Measurements from ENCODE around the gene FAM163A.

FAM163A gene

GRCh38 chr1:179753061-179753460 is 10.0 kb downstream of the FAM163A start:
- no peak for DNase-seq

- DNase-seq = no peak
Measured at GRCh38 chr1:179754041-179754624, 11.0 kb downstream of the FAM163A start.

- DNase-seq = no peak
Measured at GRCh38 chr1:179757933-179758332, 14.8 kb downstream of the FAM163A start.

- DNase-seq = no peak
Measured at GRCh38 chr1:179760521-179760920, 17.4 kb downstream of the FAM163A start.

GRCh38 chr1:179761296-179761695 is 18.2 kb downstream of the FAM163A start:
- DNase-seq = no peak

- DNase-seq = no peak
Measured at GRCh38 chr1:179761846-179762640, 19.0 kb downstream of the FAM163A start.

GRCh38 chr1:179767177-179767581 is 24.1 kb downstream of the FAM163A start:
- DNase-seq = no peak

- no peak for DNase-seq
Measured at GRCh38 chr1:179767996-179768395, 24.9 kb downstream of the FAM163A start.

GRCh38 chr1:179770887-179771502 is 27.9 kb downstream of the FAM163A start:
- DNase-seq = no peak

- DNase-seq = no peak
Measured at GRCh38 chr1:179773264-179773663, 30.2 kb downstream of the FAM163A start.

- DNase-seq = no peak
Measured at GRCh38 chr1:179774000-179774399, 30.9 kb downstream of the FAM163A start.

- DNase-seq = no peak
Measured at GRCh38 chr1:179774566-179774965, 31.5 kb downstream of the FAM163A start.

- DNase-seq = no peak
Measured at GRCh38 chr1:179775009-179775408, 31.9 kb downstream of the FAM163A start.

GRCh38 chr1:179776831-179777230 is 33.7 kb downstream of the FAM163A start:
- DNase-seq = no peak

- no peak for DNase-seq
Measured at GRCh38 chr1:179777731-179778130, 34.6 kb downstream of the FAM163A start.

- DNase-seq = no peak
Measured at GRCh38 chr1:179779645-179780272, 36.7 kb downstream of the FAM163A start.

- DNase-seq = no peak
Measured at GRCh38 chr1:179781962-179782361, 38.9 kb downstream of the FAM163A start.

- DNase-seq = no peak
Measured at GRCh38 chr1:179785031-179785431, 41.9 kb downstream of the FAM163A start.

GRCh38 chr1:179785728-179786127 is 42.6 kb downstream of the FAM163A start:
- no peak for DNase-seq

GRCh38 chr1:179786815-179787685 is 44.0 kb downstream of the FAM163A start:
- no peak for DNase-seq

- no peak for DNase-seq
Measured at GRCh38 chr1:179788259-179788658, 45.2 kb downstream of the FAM163A start.

- DNase-seq = no peak
Measured at GRCh38 chr1:179793281-179793680, 50.2 kb downstream of the FAM163A start.

- no peak for DNase-seq
Measured at GRCh38 chr1:179794146-179794545, 51.1 kb downstream of the FAM163A start.
